ENCODE measurements around the gene NECAB3. TPM values are rescaled to one million over a fixed set of nuclear protein-coding genes. Genes with fewer than 3 reads are reported as not detected.

Gene NECAB3
- total RNA-seq, 1 donor from 2014 or later, result 19.5 TPM

- Histone ChIP-seq H3K9me3 (ENCODE audit: insufficient read depth, low read depth, low read length) (no peaks in the 10 kb centered on the region), H3K27ac (ENCODE audit: low read depth, low read length) (no peak overlapping the region), H3K4me2 (ENCODE audit: low read length) (no peak overlapping the region), H3K4me1 (ENCODE audit: insufficient read depth, low read length) (peaks cover 21% of the 10 kb centered on the region), H3K4me3 (ENCODE audit: insufficient read depth, low read depth, low read length) (no peak overlapping the region), H3K36me3 (ENCODE audit: insufficient read depth, low read length) (peaks cover 3% of the 10 kb centered on the region), H3K27me3 (ENCODE audit: insufficient read depth, low read length) (no peaks in the 10 kb centered on the region), H4K20me1 (ENCODE audit: insufficient read depth, low read length) (peaks cover 76% of the 10 kb centered on the region), H2AFZ (ENCODE audit: low read depth, low read length) (no peak overlapping the region), H3K9ac (ENCODE audit: low read length) (no peak overlapping the region), H3K79me2 (ENCODE audit: insufficient read depth, low read length) (no peaks in the 10 kb centered on the region)
- Mint-ChIP-seq H3K4me3 (ENCODE audit: unreplicated experiment) (no peak overlapping the region), H3K36me3 (ENCODE audit: low read depth, unreplicated experiment) (peaks cover 19% of the 10 kb centered on the region), H3K27me3 (ENCODE audit: low read depth, unreplicated experiment) (no peaks in the 10 kb centered on the region), H3K4me1 (ENCODE audit: low read depth, unreplicated experiment) (peaks cover 3% of the 10 kb centered on the region), H3K27ac (ENCODE audit: unreplicated experiment) (no peak overlapping the region), H3K9me3 (ENCODE audit: unreplicated experiment) (no peaks in the 10 kb centered on the region)
- DNase-seq (ENCODE audit: low read depth) (no peak), FAIRE-seq (no peak)
- TF ChIP-seq CTCF (IDR thresholded peaks at IDR 0.05; ENCODE audit: insufficient read depth, low read depth, low read length) (no peak), EZH2 (IDR thresholded peaks at IDR 0.05; ENCODE audit: insufficient read depth, low read length) (no peak)
Measured at GRCh38 chr20:33645396-33645795, 28.8 kb downstream of the NECAB3 start.

GRCh38 chr20:33645072-33645358, 29.2 kb downstream of the NECAB3 start:
- Mint-ChIP-seq H3K36me3 (ENCODE audit: low read depth, unreplicated experiment) (peaks cover 19% of the 10 kb centered on the region), H3K4me3 (ENCODE audit: unreplicated experiment) (no peak overlapping the region), H3K9me3 (ENCODE audit: unreplicated experiment) (no peaks in the 10 kb centered on the region), H3K27me3 (ENCODE audit: low read depth, unreplicated experiment) (no peaks in the 10 kb centered on the region), H3K4me1 (ENCODE audit: low read depth, unreplicated experiment) (peaks cover 3% of the 10 kb centered on the region), H3K27ac (ENCODE audit: unreplicated experiment) (no peak overlapping the region)
- FAIRE-seq (no peak), DNase-seq (ENCODE audit: low read depth) (no peak)
- H3K27ac ChIP-seq (ENCODE audit: low read depth, low read length), result no peak overlapping the region
- H2AFZ ChIP-seq (ENCODE audit: low read depth, low read length), result no peak overlapping the region
- H3K4me2 ChIP-seq (ENCODE audit: low read length), result no peak overlapping the region
- H3K36me3 ChIP-seq (ENCODE audit: insufficient read depth, low read length), result peaks cover 3% of the 10 kb centered on the region
- TF ChIP-seq EZH2 (IDR thresholded peaks at IDR 0.05; ENCODE audit: insufficient read depth, low read length) (no peak), CTCF (IDR thresholded peaks at IDR 0.05; ENCODE audit: insufficient read depth, low read depth, low read length) (no peak)
- no peaks in the 10 kb centered on the region for H3K9me3 ChIP-seq (ENCODE audit: insufficient read depth, low read depth, low read length)
- no peak overlapping the region for H3K9ac ChIP-seq (ENCODE audit: low read length)
- no peak overlapping the region for H3K4me3 ChIP-seq (ENCODE audit: insufficient read depth, low read depth, low read length)
- H3K4me1 ChIP-seq (ENCODE audit: insufficient read depth, low read length), result peaks cover 21% of the 10 kb centered on the region
- peaks cover 73% of the 10 kb centered on the region for H4K20me1 ChIP-seq (ENCODE audit: insufficient read depth, low read length)
- no peaks in the 10 kb centered on the region for H3K27me3 ChIP-seq (ENCODE audit: insufficient read depth, low read length)
- no peaks in the 10 kb centered on the region for H3K79me2 ChIP-seq (ENCODE audit: insufficient read depth, low read length)

GRCh38 chr20:33644313-33645071, 29.7 kb downstream of the NECAB3 start:
- Mint-ChIP-seq H3K27me3 (ENCODE audit: low read depth, unreplicated experiment) (no peaks in the 10 kb centered on the region), H3K27ac (ENCODE audit: unreplicated experiment) (no peak overlapping the region), H3K4me3 (ENCODE audit: unreplicated experiment) (no peak overlapping the region), H3K36me3 (ENCODE audit: low read depth, unreplicated experiment) (peaks cover 22% of the 10 kb centered on the region), H3K9me3 (ENCODE audit: unreplicated experiment) (no peaks in the 10 kb centered on the region), H3K4me1 (ENCODE audit: low read depth, unreplicated experiment) (peaks cover 3% of the 10 kb centered on the region)
- peaks cover 3% of the 10 kb centered on the region for H3K36me3 ChIP-seq (ENCODE audit: insufficient read depth, low read length)
- H3K4me1 ChIP-seq (ENCODE audit: insufficient read depth, low read length), result peaks cover 21% of the 10 kb centered on the region
- H3K4me2 ChIP-seq (ENCODE audit: low read length), result no peak overlapping the region
- no peak overlapping the region for H2AFZ ChIP-seq (ENCODE audit: low read depth, low read length)
- no peaks in the 10 kb centered on the region for H3K9me3 ChIP-seq (ENCODE audit: insufficient read depth, low read depth, low read length)
- H4K20me1 ChIP-seq (ENCODE audit: insufficient read depth, low read length), result peaks cover 70% of the 10 kb centered on the region
- FAIRE-seq (no peak), DNase-seq (ENCODE audit: low read depth) (no peak)
- no peak overlapping the region for H3K27ac ChIP-seq (ENCODE audit: low read depth, low read length)
- no peaks in the 10 kb centered on the region for H3K27me3 ChIP-seq (ENCODE audit: insufficient read depth, low read length)
- TF ChIP-seq CTCF (IDR thresholded peaks at IDR 0.05; ENCODE audit: insufficient read depth, low read depth, low read length) (no peak), EZH2 (IDR thresholded peaks at IDR 0.05; ENCODE audit: insufficient read depth, low read length) (no peak)
- H3K79me2 ChIP-seq (ENCODE audit: insufficient read depth, low read length), result no peaks in the 10 kb centered on the region
- H3K9ac ChIP-seq (ENCODE audit: low read length), result no peak overlapping the region
- no peak overlapping the region for H3K4me3 ChIP-seq (ENCODE audit: insufficient read depth, low read depth, low read length)
